ENCODE data around the gene STRAP.
A peak's percentile ranks its signal among the peaks of the same experiment; 100 is the strongest.

GRCh38 chr12:15863372-15863771, 18.8 kb upstream of the STRAP start:
- TF ChIP-seq SETDB1 (IDR thresholded peaks at IDR 0.05; ENCODE audit: insufficient read length, low read length) (peak; percentile 68), CTCF (tag by site-specific recombination; IDR thresholded peaks at IDR 0.05) (no peak), ZNF530 (tag by site-specific recombination; IDR thresholded peaks at IDR 0.05; ENCODE audit: low read depth) (no peak)
